ENCODE results near the gene ADSS1.

Gene ADSS1
- 1.6 to 2.9 reads per million in 2 donors for total RNA-seq

- DNase-seq: peak; percentile 57
Observed at GRCh38 chr14:104723651-104724406, at the start of gene ADSS1. Gene ADSS1 (plus strand): TSS chr14:104724229. CDS start chr14:104724271, 42 bp downstream.

GRCh38 chr14:104675447-104675846, 48.6 kb upstream of the ADSS1 start:
- no peak for DNase-seq

DNA sequence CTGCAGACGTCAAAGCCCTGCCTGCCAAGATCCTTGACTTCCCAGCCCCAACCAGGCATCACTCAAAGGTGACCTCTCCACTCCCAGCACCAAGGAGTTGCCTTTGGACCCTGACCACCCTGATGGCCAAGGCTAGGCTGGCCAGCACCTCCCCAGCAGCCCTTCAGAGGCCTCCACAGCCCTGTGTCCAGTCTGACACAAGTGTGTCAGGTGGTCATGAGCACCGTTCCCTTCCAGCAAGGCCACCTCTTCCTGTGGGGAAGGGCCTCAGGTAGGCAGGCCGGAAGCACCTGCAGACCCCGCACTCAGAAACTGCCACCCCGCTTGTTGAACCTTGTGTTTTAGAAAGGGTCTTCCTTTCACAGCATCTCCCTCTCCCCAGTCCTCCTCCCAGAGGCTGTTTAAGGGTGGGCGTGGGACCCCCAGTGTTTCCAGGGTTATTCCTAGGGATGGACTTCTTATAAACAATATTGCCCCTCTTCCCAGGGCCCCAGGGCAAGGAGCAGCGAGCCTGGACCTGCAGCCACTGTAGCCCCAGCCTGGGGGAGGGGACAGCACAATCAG, 47.8 kb upstream of the ADSS1 start:
- no peak for DNase-seq

DNA sequence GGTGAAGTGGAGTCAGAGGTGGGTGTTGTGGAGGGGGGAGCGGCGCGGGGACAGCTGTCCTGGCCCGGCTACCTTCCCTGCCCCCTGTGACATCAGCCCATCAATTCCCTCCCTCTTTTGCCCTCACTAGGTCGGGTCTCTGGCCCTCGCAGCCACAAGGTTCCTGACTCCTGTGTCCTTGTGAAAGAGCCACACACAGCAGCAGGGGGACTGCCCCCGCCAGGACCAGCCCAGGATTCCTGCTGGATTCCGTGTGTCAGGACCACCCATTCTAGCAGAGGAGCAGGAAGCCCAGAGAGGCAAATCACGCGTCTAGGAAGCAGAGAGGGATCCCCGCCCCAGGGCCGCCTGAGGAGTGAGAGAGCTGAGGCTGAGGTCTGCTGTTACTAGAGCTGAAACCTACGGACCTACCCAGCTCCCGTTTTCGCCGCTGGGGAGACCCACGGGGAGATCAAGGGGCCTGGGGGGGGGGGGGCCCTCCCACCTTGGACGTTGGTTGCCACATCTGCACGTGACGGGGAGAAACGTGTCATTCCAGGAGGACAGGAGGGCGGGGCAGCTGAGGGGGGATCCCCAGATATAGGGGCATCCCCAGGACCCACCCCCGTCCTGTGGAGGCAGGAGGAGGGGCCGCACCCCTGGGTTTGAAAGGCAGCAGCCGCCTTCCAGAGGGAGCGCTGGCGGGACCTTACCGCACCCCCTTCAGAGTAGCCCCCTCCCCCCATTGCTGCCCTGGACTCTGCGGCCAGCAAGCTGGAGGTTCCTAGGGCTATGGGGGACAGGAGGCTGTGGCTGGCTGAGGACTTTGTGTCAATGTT, 47.1 kb upstream of the ADSS1 start:
- no peak for DNase-seq

DNA sequence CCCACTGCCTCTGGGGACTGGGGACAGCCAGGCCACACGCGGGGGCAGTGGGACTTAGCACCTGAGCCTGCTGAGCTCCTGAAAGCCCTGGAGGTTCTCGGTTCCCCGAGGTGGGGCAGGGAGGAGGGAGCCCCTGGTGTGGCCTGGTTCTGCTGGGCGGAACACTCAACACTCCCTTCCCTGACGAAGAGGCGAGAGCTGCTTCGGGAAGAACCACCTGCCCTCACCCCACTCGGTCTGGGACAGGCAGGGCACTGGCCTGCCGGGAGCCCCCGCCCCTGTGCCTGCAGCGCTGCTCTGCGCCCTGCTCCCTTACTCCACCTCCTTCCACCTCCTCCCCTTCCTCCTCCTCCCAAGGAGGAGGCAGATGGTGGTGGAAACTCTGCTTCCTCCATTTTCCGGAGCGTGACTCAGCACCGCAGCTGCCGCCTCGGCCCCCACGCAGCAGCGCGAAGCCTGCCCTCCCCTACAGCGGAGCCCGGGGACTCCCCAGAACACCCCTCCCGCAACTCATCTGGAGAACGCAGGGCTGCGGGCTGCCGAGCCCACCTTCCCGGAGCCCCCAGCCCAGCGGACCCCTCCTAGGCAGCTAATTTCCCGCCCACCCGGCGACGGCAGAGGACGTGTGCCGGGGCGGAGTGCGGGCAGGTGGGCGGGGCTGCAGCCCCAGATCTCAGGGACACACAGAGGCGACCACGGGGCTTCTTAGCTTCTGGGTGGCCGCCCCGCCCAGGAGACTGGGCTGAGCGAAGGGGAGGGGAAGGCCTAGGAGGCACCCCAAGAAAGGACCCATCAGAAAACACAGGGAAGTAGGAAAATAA, 46.3 kb upstream of the ADSS1 start:
- DNase-seq: peak; percentile 40

DNA sequence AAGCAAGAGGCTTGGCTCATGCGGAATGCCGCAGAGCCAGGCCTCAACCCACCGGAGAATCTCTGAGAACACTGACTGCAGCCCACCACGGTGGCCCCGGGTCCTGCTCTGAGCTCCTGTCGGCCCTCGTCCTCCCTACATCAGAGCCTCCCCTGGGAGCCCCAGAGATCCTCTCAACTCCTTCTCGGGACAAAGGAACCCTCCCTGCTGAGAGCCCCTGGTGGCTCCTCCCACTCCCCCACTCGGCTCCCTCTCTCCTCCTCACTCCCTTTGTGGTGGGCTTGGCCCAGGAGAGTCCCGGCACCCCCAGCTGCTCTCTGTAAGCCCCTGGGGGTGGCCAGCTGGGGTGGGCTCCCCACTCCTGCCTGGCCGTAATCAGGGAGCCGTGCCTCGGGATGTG, 45.7 kb upstream of the ADSS1 start:
- DNase-seq: no peak

GRCh38 chr14:104678901-104679705, 44.9 kb upstream of the ADSS1 start:
- no peak for DNase-seq

DNA sequence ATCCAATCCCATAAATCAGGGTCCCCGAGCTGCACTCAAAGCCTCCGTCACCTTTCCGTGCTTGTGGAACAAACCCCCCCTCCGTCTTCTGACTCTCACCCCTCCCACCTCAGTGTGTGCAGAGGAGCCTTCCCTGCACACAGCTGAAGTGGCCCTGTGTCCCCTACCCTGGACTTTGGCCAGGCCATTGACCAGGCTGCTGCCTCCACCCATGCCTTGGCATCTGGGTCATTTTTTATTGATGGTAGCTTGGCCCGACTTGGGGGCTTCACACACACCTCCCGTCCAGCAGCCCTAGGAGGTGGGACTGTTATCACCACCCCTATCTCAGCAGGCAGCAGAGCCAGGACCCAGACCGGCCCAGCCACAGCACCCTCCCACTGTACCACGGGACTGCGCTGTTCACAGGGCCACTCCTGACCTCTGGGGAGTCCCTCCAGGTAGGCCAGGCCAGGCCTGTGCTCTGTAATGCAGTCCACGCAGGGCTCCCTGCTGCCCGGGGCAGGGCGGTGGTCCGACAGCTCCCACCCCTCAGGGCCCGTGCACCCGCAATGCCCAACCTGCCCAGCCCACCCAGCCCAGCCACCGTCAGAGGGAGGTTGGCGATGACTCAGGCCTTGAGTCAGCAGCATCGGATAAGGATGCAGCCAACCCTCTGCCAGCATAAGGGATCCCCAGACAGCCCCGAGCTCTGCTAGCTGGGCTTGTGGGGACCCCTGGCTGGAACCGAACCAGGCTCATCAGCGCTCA, 43.8 kb upstream of the ADSS1 start:
- no peak for DNase-seq

DNA sequence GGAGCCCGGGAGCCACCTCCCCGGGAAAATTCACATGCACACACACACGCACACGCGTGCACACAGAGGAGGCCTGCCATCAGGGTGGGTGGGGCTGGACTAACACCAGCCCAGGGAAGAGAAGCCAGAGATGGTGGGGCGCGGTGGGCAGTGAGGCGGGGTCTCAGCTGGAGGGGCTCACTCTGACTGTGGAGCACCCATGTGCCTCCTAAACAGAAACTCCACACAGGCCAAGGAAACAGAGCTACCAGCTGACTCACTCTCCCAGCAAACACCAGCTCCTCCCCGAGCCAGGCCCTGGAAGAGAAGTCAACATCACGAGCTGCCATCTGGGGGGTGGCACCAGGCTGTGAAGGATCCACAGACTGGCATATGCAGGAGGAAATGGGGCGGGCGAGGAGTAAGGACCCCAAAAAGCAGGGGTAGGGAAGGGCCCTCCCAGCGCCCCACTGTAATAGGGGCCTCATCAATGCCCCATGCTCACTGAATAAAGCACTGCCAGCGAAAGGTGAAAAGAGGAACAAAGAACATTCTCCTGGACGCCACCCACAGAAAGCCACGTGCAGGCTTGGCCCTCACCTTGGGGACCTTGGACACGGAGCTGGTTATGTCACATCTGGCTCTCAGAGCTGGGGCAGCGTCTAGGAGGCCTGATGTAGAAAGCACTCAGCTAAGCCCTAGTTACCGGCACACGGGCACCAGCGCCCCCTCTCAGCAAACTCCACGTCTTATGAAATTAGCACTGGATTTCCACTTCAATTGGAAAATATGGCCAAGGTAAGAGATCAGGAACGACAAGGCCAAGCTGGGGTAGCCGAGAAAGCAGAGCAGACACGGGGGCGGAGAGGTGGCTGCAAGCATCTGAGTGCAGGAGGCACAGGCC, 43.0 kb upstream of the ADSS1 start:
- DNase-seq: no peak

DNA sequence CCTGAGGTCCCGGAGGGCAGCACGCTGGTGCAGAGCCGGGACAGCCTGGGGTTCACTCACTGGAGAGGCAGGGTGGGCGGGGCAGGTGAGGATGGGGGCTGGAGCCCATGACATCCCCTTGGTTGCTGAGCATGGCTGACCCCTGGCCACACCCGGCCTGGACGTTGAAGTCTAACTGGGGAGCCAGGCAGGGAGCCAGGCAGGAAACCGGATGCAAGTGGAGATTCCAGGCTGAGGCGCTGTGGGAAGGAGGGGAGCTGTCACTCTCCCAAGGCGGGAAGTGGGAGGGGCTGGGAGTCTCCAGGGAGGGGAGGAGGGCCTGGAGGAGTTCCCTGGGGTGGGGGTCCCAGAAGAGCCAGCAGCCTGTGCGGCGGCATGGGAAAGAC, 42.3 kb upstream of the ADSS1 start:
- DNase-seq: no peak

DNA sequence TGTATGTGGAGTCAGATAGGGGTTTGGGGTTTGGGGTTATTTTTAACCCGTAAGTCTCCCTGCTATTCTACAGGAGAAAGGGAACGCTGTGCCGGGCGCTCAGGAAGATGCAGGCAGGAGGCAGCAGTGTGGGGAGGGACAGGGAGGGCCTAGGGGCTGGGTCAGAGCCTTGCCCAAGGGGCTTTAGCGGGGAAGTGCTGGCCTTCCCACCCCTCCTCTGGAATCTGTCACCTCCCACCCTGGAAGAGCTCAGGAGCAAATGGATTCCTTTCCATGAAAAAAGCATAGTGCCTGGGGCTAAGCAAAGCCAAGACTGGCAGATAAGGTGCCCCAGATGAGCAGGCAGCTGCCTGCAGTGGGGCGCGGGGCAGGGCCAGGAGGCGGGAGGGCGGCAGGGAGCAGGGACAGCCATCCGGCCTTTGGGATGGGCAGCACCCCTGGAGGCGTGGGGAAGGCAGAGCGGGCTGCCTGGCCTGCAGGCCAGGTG, 41.9 kb upstream of the ADSS1 start:
- no peak for DNase-seq

DNA sequence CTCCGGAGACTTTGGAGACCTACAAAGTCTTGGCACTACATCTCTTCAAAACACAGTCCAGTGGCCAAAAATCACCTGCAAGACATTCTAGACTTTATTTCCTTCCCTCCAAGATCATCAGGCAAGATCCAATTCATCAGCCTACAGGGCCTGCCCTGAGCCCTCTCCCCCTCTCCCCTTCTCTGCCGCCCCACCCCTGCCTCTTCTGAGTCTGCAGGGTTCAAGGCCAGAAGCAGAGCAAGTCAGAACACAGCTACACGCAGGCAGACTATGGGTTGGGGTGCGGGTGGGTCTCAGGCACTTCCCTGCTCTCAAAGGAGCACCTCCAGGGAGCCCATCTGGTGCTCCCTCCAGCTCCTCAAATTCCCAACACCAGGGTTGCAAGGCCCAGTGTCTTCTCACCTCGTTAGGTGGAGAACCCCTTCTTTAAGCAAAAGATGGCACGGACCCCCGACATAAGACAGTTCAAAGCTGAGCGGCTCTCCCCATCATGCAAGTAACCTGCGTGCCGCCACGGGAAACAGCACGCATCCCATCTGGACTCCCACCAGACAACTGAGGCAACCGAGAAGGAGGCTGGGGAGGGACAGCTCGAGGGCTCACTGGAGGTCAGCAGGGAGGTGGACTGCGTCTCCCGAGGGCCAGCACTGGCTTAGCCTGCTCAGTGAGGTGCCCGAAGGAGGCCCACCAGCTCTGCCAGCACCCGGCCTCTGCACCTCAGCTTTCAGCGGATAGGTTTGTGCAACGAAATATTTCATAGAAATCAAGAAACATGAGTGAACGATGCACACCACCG, 40.2 kb upstream of the ADSS1 start:
- no peak for DNase-seq

DNA sequence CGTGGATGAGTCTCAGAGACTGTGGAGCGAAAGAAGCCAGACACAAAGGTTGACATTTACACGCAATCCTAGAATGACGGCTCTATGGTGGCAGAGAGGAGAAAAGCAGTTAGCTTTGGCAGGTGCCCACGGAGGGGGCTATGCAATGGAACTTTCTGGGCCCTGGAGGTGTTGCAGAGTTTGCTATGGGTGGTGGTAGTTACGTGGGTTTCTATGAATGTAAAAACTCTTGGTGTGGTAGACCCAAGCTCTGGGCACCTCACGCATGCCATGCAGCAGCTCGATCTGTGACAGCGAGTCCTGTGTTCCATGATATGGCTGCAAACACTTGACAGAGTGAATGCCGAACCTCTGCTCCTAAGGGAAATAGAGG, 39.6 kb upstream of the ADSS1 start:
- DNase-seq: no peak

- no peak for DNase-seq
Observed at GRCh38 chr14:104685216-104685997, 38.6 kb upstream of the ADSS1 start.

DNA sequence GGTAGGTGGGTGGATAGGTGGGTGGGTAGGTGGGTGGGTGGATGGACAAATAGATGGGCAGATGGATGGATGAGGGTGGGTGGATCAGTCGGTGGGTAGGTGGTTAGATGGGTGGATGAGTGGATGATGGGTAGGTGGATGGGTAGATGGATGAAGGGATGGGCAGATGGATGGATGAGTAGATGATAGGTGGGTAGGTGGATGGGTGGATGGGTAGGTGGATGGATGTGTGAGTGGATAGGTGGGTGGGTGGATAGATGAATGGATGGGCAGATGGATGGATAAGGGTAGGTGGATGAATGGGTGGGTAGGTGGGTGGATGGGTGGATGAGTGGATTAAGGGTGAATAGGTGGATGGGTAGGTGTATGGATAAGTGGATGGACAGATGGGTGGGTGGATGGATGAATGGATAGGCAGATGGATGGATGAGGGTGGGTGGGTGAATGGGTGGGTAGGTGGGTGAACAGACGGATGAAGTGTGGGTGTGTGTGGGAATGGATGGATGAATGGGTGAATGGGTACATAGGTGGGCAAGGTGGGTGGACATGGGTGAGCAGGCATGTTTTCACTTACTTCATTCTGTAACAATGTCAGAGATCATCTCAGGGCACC, 37.9 kb upstream of the ADSS1 start:
- DNase-seq: no peak

GRCh38 chr14:104686624-104687517, 37.2 kb upstream of the ADSS1 start:
- DNase-seq: no peak
